GM19035 (cell line): ENCODE results near the gene KLHL41.

Source experiments
- ATAC-seq: cut with Tn5 transposase; IDR thresholded peaks from one replicate; pipeline ENCODE4 v1.9.1; 2021; ENCODE audit not compliant: unreplicated experiment

KLHL41 gene

DNA sequence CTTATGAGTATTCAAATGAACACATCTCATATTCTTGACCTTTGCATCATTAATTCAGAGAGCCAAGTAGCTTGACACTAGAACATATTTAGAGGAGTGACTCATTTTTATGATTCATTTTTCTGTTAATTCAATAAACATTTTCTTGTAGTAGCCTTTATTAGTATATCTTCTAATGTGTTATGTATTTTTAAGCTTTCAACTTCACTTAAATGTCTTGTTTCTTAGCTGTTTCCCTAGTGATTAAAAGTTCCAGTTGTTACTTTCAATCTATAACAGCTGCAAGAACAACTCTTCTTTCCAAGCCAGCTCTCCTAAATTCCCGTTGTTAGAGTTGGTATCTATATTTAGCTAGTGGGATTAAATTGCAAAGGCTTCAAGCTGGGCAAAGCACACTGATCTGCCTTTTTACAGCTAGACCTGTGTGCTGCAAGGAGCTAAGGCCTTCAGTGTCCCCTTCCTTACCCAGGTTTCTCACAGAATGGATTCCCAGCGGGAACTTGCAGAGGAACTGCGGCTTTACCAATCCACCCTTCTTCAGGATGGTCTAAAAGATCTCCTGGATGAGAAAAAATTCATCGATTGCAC lies at the start of gene KLHL41:
KLHL41 (plus strand) TSS at position 405 of the 588 bp plus-strand sequence; CDS start at position 482, 77 bp downstream.
- ATAC-seq, result no peak

DNA sequence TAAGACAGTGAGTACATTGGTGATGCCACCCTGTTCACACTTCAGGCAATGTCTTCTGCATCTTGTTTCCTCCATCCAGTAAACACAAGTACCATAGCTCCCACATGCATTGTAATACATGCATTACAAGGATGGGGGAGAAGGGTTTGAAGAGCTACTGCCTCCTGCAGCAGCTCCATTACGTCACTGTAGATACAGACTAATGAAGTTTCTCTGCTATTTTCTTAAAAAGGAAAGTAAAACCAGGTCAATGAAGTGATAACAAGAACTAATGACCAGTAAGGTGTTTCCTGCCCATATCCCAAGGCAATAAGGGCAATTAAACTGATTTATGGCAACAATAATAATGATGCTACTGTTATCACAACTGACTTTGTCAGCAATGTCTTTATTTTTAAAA lies 48.4 kb upstream of the KLHL41 start:
- no peak for ATAC-seq

DNA sequence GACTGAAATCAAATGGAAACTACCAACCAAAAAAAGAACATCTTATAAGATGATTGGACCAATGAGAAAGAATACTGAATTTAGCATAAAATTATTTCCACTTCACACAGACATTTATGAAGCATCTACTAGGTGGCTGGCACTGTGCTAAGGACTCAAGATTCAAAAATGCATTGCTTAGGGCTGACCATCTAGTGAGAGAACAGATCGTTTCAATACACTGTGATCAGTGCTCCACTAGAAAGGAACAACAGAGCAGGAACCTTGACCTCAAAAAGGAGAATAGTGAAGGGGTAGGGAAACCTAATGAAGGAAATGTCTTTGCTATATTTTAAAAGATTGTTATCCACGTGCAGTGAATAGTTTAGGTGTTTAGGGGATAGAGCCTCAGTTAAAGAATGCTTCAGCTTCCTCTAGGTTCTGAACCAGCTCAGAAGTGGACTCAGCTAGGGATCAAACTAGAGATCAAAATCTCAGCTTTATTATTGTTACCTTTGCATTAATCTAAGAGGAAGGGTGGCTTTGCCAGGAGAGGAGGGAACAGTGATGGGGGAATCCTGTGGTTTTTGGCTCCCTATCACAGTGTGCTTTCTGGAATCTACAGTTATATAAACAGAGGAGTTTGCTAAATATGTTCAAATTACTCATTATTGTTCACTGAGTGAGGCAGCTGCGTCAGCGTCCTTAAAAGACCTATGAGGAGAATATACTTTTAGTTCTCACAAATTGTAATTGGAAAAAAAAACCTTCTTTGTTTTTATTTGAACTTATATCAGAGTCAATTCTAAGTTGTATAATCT lies 46.4 kb upstream of the KLHL41 start:
- no peak for ATAC-seq

- ATAC-seq, result no peak
These were observed 45.0 kb upstream of the KLHL41 start for GRCh38 chr2:169464466-169464865.

DNA sequence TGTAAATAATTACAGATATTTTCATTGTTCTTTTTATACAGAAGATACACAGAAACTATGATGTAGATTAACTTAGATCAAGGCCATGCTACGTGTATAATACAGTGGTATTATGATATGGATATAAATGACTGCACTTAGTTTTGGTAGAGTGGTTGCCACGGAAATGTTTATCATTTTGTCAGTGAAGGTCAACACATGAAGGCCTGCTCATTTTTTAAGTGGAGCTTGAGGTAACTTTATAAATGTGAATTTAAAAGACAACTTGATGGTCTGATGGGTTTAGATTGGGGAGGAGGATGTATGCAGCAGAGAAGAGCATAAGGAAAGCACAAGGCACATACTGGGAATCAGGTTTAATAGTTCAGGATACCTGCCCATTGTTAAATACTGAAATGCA lies 44.6 kb upstream of the KLHL41 start:
- no peak for ATAC-seq

GRCh38 chr2:169468841-169469240 lies 40.7 kb upstream of the KLHL41 start:
- ATAC-seq, result no peak

GRCh38 chr2:169469952-169470572 lies 39.4 kb upstream of the KLHL41 start:
- no peak for ATAC-seq

DNA sequence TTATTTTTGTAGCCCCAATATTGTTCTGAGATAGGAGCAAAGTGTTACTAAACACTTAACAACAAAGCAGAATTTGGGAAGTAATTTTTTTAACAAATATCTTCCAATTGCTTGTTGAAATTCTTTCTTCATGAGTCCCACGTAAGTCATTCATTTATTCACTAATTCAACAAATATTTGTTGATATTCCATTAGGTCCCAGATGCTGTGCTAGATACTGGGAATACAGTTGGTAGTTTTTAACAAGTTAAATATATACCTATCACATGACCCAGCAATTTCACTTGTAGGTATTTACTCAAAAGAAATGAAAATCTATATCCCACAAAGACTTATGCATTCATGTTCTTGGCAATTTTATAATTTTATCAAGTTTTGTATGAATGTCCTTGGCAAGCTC lies 37.3 kb upstream of the KLHL41 start:
- no peak for ATAC-seq

DNA sequence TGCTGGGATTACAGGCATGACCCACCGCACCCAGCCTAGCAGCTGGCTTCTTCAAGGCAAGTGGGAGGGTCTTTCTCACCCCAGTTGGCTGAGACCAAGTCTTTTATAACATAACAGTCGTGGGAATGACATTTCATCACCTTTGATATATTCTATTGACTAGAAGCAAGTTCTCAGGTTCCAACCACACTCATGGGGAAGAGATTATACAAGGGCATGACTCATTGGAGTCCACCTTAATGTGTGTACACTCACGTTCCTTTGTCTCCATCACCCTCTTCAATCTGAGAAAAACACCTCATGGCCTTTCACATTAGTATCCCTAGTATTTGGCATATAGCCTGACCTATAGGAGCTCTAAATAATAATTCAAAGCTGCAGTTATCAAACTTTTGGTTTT lies 33.0 kb upstream of the KLHL41 start:
- ATAC-seq, result no peak

GRCh38 chr2:169478339-169478738 lies 31.2 kb upstream of the KLHL41 start:
- ATAC-seq, result no peak

- ATAC-seq, result no peak
These were observed 30.7 kb upstream of the KLHL41 start for GRCh38 chr2:169478745-169479256.

- peak; percentile 98 for ATAC-seq
These were observed 30.0 kb upstream of the KLHL41 start, which contains the start of gene BBS5 for GRCh38 chr2:169479257-169480078. TSS of gene BBS5 (plus strand) at chr2:169479494. CDS start at chr2:169479554, 60 bp downstream.

DNA sequence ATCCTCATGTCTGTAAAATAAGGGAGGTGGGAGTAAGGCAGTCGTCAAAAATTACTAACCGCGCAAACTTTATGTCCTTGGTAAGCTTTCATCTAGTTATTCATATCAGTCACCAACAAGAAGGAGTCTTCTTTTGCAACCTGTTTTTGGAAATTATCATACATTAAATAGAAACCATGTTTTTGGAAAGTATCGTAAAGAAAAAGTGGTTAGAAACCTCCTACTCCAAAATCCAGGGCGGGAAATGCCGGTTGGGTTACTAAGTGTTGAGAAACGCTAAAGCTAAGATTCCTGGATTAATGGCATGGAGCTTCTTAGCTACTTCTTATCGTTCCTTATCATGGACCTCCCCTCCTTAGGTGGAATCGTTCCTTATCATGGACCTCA lies 29.4 kb upstream of the KLHL41 start:
- ATAC-seq, result peak; percentile 7

DNA sequence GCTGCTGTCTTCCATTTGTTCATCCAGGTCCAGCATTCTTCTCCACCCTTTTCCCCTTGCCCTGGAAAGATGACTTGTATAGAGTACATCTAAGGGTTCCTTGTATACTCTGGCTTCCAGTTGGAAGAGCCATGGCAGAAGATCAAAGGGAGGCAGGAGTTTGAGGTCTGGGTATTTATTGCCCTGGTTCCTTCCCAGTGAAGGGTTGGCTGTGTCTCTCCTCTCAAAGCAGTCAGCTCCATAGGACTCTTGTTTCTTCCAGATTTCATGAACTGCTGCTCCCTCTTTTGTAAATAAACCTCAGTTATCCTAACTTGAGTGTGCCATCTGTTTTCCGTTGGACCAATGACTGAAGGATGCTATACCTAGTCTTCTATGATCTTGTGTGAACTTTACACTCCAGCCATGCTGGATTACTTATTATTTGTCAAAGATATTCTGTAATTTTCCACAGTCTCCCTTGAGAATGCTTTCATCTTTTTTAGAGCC lies 23.8 kb upstream of the KLHL41 start:
- no peak for ATAC-seq

- ATAC-seq, result no peak
These were observed 23.0 kb upstream of the KLHL41 start for GRCh38 chr2:169486487-169486886.

- ATAC-seq, result no peak
These were observed 18.7 kb upstream of the KLHL41 start for GRCh38 chr2:169490834-169491233.

DNA sequence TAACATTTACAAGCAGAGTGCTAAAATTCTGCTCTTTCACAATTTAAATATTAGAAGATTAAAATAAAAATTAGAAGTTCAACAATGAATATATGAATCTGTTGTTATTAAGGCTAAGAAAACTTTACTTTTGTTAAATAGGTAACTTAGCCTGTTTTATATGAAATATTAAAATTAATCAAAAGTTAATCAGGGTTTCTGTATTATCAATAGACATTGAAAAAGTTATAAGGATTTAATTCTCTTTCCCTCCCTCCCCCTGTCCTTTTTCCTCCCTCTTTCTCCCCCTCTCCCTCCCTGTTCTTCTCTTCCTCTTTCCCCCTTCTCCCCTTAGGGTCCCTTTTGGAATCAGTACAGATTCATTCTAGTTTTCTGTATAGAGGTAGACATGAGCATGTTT lies 18.1 kb upstream of the KLHL41 start:
- ATAC-seq, result no peak

DNA sequence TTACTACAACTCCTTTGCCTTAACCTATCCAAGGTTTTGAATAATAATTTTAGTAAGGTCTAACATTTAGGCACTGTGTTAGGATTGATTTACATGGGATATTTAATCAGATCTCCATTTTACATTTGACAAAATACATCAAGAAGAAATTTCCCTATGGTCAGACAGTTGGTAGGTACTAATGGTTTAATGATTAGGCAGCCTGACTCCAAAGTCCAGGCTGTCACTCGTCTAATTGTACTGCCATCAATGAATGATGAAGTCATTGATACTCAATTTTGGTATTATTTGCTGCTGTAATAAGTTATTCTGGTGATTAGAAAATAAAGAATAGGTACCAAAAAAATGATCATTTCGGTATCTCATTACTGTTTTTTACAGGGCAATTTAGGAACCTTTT lies 16.1 kb upstream of the KLHL41 start:
- no peak for ATAC-seq

GRCh38 chr2:169495310-169495928 lies 14.1 kb upstream of the KLHL41 start:
- ATAC-seq, result no peak

GRCh38 chr2:169504651-169505050 lies 4.9 kb upstream of the KLHL41 start:
- ATAC-seq, result no peak
